PFSK-1 (cell line): Measurements from ENCODE around the gene USP28.

Experiments
- POLR2AphosphoS5 ChIP-seq: IDR thresholded peaks from 2 replicates; pipeline ENCODE4 v1.6.1; 2012; ENCODE audit warnings: low read depth, mild to moderate bottlenecking, control low read depth, low read length, moderate library complexity
- SIN3A ChIP-seq: IDR thresholded peaks from 2 replicates; pipeline ENCODE4 v1.6.1; 2012; ENCODE audit warnings: mild to moderate bottlenecking, low read length, moderate library complexity, borderline replicate concordance; ENCODE audit not compliant: insufficient read depth
- TAF1 ChIP-seq: IDR thresholded peaks from 2 replicates; pipeline ENCODE4 v1.6.1; 2012; ENCODE audit warnings: low read length, control low read depth, borderline replicate concordance; ENCODE audit not compliant: insufficient read depth

GRCh38 chr11:113850188-113850587 is 25.2 kb downstream of the USP28 start:
- TF ChIP-seq POLR2AphosphoS5 = no peak
- TF ChIP-seq TAF1 = no peak
- no peak for TF ChIP-seq SIN3A
